GM19035 (cell line): ENCODE measurements around the gene CRCP.
"Not testable (repeated sequence)": the region's sequence is repeated elsewhere in the genome, so short reads cannot be mapped to it uniquely, and the experiment has no call there.

Experiments
- ATAC-seq: cut with Tn5 transposase; IDR thresholded peaks from one replicate; pipeline ENCODE4 v1.9.1; 2021; ENCODE audit not compliant: unreplicated experiment

The CRCP gene

GRCh38 chr7:66152371-66153191, 37.9 kb downstream of the CRCP start:
- no peak for ATAC-seq

- no peak for ATAC-seq
These were observed 39.0 kb downstream of the CRCP start for GRCh38 chr7:66153691-66154090.

- ATAC-seq: not testable (repeated sequence)
These were observed 41.4 kb downstream of the CRCP start for GRCh38 chr7:66156035-66156434.

- no peak for ATAC-seq
These were observed 42.4 kb downstream of the CRCP start for GRCh38 chr7:66157060-66157459.

GRCh38 chr7:66162622-66163021, 48.0 kb downstream of the CRCP start:
- no peak for ATAC-seq

GRCh38 chr7:66163186-66163610, 48.6 kb downstream of the CRCP start:
- no peak for ATAC-seq

- no peak for ATAC-seq
These were observed 49.7 kb downstream of the CRCP start for GRCh38 chr7:66164356-66164755.

GRCh38 chr7:66167773-66168387, 53.2 kb downstream of the CRCP start:
- no peak for ATAC-seq

- no peak for ATAC-seq
These were observed 55.0 kb downstream of the CRCP start for GRCh38 chr7:66169616-66170015.

GRCh38 chr7:66170309-66171231, 55.9 kb downstream of the CRCP start:
- no peak for ATAC-seq

- ATAC-seq: not testable (repeated sequence)
These were observed 58.1 kb downstream of the CRCP start for GRCh38 chr7:66172536-66173401.

GRCh38 chr7:66173856-66174255, 59.2 kb downstream of the CRCP start:
- ATAC-seq: no peak

- not testable (repeated sequence) for ATAC-seq
These were observed 60.4 kb downstream of the CRCP start for GRCh38 chr7:66175006-66175405.

- no peak for ATAC-seq
These were observed 62.3 kb downstream of the CRCP start for GRCh38 chr7:66176914-66177313.

- no peak for ATAC-seq
These were observed 63.6 kb downstream of the CRCP start for GRCh38 chr7:66178258-66178657.

GRCh38 chr7:66181329-66181728, 66.7 kb downstream of the CRCP start:
- no peak for ATAC-seq

- no peak for ATAC-seq
These were observed 67.2 kb downstream of the CRCP start for GRCh38 chr7:66181845-66182244.

GRCh38 chr7:66182920-66183319, 68.3 kb downstream of the CRCP start:
- ATAC-seq: no peak

GRCh38 chr7:66183700-66184099, 69.1 kb downstream of the CRCP start:
- ATAC-seq: no peak

- ATAC-seq: no peak
These were observed 71.1 kb downstream of the CRCP start for GRCh38 chr7:66185680-66186187.
